ENCODE measurements around the gene GSTT4.
A peak's percentile ranks its signal among the peaks of the same experiment; 100 is the strongest.
"Not testable (repeated sequence)": the region's sequence is repeated elsewhere in the genome, so short reads cannot be mapped to it uniquely, and the experiment has no call there.

Gene GSTT4

DNA sequence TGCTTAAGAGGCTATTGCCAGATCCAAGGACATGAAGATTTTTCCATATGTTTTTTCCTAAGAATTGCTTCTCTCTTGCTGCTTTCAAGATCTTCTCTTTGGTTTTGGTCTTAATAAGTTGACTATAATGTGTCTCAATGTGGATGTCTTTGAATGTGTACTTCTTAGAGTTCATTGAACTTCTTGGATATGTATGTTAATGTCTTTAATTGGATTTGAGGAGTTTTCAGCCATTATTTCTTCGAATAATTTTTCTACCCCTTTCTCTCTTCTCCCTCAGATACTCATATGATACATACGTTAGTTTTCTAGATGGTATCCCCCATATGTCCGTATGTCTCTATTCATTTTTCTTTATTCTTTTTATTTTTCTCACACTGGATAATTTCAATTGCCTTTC, 19.1 kb upstream of the GSTT4 start:
- no peak for DNase-seq (ENCODE audit: low spot score)

DNA sequence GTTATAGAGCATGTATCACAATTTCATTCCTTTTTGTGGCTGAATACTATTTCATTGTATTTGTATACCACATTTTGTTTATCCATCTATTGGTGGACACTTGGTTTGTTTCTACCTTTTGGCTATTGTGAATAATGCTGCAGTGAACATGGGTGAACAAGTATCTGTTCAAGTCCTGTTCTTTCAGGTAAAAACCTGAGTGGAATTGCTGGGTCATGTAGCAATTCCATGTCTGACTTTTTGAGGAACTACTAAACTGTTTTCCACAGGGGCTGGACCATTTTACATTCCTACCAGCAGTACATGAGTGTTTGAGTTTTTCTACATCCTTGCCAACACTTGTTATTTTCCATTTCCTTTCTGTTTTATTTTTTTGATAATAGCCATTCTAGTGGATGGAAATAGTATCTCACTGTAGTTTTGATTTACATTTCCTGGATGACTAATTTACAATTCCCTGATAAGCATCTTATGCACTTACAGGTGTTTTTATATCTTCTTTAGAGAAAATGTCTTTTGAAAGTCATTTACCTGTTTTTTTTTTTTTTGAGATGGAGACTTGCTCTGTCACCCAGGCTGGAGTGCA, 18.0 kb upstream of the GSTT4 start:
- DNase-seq (ENCODE audit: low spot score), result no peak

DNA sequence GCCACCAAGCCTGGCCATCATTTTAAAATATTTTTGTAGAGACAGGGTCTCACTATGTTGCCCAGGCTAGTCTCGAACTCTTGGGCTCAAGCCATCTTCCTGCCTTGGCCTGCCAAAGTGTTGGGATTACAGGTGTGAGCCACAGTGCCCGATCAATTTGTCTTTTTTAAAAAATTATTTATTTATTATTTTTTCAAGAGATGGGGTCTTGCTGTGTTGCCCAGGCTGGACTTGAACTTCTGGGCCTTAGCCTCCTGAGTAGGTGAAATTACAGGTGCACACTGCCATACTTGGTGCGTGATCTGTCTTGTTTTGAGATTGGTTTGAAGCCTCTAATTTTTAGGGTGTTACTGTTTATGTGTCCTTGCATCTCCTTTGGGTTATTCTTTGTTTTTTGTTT, 16.1 kb upstream of the GSTT4 start:
- no peak for DNase-seq (ENCODE audit: low spot score)

DNA sequence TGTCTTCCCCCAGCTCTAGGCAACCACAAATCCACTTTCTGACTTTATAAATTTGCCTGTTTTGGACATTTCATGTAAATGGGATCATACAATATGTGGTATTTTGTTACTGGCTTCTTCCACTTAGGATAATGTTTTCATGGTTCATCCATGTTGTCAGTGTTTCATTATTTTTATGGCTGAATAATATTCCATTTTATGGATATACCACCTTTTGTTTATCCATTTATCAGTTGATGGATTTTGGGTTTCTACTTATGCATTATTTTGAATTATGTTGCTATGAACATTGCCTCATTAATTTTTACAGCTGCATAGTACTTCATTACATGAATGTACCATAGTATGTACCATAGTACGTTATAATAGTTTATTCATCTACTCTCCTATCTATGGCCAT, 10.9 kb upstream of the GSTT4 start:
- no peak for DNase-seq (ENCODE audit: low spot score)

DNA sequence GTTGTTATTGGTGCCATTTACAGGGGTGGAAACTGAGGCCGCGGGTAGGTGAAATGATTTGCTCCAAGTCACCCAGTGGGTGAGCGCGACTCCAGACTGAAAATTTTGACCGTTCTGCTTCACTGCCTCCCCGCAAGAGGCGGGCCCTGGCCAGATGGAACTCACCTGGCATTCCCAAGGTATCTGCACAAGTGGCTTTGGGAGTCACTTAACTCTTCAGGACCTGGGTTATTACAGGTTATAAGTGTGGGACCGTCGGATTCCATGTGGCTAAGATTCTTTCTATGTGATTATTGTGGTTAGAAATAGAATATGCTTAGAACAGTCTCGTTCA, 6.4 kb upstream of the GSTT4 start:
- DNase-seq (ENCODE audit: low spot score), result peak; percentile 20

DNA sequence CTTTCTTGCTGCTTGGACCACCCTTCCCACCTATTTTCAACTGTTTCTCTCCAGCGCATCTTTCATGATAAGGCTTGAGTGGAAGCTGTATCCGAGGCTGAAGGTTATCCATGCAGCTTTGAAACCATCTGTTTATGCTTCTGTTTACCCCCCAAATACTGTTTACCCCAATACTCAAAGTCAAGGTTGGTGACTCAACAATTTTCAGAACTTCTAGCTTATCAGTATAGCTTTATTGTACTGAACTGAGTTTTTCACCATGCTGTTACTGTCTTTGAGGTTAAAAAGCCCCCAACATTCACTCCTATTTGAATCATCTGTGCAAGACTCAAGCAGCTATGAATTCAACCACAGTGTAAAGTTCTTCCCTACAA, 4.8 kb upstream of the GSTT4 start:
- DNase-seq (ENCODE audit: low spot score), result no peak

DNA sequence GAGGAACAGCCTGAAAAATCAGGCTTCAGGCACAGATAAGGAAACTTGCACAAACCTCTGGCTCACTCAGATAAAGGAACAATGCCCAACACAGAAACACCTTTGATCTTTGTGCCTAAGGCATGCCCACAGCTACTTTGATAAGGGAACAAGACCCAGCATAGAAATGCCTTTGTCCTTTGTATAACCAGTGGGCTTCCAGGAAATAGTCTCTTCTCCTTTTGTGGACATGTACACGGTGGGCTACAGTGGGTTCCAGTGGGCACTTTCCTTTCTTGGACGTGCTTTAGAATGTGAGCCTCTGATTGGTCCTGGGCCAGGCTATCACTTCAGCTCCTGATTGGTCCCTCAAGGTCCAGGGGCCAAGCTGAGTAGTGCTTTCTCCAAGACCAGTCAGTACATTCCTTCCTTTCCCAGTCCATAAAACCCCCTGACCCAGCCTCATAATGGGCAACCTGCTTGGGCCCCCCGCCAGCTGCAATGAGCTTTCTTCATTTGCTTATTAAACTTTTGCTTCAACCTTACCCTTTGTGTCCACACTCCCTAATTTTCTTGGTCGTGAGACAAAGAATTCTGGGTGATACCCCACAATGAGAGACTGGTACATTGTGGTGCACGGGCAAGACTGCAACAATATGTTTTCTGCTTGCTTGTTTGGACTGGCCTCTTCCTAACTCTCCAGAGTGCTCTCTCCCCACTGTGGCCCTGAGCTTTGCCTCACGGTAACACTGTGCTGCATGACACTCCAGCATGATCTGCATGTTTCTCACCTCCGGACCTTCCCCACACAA, 4.2 kb upstream of the GSTT4 start:
- no peak for DNase-seq (ENCODE audit: low spot score)

DNA sequence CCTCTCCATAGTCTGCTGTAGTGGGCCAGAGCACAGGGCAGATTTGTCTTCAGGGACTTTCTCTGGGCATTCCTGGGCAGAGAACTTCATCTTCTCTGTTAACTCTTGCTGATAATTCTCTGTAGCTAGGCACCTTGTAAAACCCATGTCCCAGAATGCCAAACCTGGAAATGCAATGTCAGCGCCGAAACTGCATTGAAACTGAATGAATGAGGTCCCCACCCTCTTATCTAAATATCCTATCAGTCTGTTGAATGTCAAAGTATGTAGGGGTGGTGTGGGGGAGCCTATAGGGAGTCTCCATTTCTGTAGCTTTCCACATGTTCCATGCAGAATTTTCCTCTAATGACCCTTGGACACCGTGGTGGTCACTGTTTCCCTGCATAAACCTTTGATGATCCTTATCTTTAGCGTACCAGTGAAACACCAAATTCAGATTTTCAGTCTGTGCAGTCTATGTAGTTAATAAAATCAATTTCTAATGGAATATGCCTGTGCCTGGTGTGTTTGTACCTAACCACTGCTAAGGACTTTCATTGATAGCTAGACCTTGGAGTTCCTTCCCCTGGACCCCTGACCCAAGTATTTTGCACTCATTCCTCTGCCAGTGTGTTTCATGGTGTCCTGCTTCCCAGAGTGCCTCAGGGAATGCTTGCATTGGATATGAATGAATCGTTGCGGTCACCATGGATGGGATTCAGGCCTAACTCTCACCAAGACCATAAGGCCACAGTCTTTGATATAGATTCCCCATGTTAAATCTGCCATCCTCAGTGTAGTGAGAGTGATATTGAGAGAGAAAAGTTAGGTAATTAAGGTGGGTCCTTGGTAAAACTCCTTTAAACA, 3.4 kb upstream of the GSTT4 start:
- DNase-seq (ENCODE audit: low spot score), result no peak

DNA sequence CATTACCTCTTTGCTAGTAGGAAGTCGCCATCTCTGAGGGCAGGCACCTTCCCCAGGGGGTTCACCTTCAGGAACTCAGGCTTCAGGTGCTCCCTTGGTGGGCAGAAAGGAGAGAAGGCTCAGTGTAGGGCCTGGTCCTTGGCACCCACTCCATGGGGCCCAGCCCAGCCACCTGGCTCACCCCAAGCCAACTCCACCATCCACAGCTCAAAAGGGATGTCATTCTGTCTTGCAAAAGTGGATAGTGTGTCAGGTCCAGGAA, 2.7 kb upstream of the GSTT4 start:
- DNase-seq (ENCODE audit: low spot score), result no peak

DNA sequence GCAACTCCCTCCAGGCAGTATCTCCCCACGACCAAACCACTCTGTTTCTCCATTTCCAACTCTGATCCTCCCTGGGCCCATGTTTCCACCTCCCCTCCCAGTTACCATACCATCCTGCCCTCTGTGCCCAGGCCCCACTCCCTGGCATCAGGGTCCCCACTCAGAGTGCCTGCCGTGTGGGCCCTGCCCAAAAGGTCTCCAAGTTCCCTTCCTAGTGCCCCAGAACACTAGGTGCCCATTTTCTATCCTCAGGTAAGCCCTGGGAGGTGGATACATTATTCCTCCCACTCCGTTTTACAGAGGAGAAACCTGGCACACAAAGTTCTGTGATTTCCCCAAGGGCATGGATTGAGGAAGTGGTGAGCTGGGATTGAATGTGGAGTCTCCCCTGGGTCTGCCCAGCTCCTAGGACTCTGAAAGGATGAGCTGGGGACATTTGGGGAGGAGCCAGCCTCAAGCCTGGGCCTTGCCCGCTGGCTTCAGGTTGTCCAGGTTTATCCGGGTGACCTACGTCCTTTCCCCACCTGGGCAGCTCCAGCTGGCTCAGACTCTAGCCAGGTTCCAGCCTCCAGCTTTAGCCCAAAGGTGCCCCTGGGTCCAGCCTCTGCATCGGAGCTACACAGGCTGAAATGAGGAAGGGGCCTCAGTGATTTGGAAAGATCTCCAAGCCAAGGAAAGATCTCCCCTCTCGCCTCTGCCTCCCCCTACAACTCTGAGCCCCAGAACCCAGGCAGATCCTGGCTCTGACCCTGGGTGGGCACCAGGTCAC, 2.2 kb upstream of the GSTT4 start:
- DNase-seq (ENCODE audit: low spot score), result no peak

DNA sequence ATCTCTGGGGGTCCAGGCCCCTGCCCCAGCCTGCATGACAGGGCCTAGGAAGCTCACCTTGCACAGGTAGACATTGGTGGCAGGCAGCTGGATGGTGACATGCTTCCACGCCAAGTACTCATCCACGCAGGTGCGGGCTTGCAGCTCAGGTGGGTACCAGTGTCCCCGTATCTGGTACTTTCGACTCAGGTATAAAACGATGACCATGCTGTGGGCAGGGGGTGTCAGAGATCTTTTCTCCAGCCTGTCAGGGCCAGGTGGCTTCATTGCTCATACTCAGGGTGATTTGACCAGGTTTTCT, 1.6 kb upstream of the GSTT4 start:
- no peak for DNase-seq (ENCODE audit: low spot score)

DNA sequence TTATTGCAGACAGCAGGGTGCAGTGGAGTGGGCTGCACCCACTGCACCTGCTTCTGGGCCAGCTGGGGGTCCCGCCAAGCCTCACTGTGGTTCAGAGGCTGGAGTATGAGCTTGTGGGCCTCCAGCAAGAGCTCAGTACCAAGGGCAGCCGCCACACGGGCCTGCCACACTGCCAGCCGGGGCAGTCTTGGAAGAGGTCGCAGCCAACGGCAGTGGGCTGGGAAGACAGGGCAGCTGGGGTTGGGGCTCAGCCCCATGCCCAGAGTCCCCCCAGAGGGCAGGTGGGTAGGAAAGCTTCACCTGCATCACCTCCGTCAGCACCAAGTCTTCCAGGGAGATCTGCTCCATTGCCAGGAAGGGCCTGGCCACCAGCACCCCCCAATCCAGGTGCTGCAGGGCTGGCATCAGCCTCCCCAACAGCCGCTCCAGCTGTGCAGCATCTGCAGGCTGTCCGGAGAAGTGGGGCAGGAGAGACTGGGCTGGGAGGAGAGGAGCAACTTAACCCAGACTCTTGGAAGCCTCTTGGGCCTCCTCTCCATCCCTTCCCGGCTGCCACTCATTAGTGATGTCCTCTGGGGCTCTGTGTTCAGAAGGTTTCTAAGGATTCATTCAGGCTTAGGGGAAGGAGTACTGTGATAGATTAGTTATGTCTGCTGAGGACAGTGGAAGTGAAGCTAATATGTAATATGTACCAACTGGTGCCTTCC, 1.1 kb upstream of the GSTT4 start:
- no peak for DNase-seq (ENCODE audit: low spot score)

DNA sequence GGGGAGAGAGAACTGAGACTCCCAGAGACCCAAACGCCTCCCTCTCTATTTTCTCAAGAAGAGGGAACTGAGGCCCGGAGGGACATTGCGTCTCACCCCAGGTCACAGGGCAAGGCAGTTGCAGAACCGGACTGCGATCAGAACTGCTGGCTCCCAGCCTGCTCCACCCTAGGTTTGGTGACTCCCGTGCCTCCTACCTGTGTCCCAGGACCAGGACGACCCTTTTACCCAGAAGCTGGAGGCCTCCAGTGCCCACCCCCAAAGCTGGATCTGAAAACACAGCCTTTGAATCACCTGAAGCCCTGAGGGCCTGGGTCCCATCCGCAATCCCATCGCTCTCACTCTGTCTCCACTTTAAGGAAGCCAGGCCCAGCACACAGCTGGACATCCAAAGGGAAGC, 1.4 kb downstream of the GSTT4 start:
- no peak for DNase-seq (ENCODE audit: low spot score)

DNA sequence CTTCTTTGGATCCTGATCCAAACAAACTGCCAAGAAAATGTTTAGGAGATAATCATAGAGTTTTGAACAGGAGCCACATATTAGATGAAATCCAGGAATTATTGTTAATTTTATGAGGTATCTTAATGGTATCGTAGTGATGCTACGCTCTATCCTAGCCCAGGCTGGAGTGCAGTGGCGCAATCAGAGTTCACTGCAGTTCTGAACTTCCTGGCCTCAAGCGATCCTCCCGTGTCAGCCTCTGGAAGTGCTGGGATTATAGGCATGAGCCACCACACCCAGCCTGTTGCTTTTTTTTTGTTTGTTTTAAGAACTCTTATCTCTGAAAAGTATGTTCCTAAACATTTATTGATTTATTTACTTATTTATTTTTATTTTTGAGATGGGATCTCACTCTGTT, 2.4 kb downstream of the GSTT4 start:
- no peak for DNase-seq (ENCODE audit: low spot score)

DNA sequence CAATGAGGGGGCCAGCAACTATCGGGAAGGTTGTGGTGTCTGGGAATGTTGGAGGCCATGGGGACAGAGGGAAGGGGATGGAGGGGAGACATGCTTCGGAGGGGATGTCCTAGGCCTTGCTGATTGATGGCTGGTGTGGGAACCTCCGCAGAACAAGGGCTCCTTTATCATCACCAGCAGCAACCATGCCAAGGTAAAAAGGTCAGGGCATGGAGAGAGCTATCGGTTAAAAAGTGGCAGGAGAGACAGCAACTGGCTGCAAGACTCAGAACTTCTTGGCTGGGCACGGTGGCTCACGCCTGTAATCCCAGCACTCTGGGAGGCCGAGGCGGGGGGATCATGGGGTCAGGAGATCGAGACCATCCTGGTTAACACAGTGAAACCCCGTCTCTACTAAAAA, 3.0 kb downstream of the GSTT4 start:
- DNase-seq (ENCODE audit: low spot score), result no peak

DNA sequence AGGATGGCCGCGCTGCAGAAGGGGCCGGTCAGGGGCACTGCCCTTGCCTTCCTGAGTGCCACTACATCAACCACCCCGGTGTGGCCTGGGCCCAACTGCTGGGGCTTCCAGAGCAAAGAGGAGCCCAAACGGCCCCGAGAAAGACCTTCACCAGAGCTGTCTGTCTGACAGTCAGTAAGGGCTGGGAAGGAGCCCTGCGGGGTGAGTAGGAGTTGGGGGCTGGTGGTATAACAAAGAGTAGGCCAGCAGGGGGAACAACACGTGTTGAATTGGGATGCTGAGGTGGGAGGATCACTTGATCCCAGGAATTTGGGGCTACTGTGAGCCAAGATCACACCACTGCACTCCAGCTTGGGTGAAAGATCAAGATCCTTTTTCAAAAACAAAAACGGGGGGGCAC, 3.9 kb downstream of the GSTT4 start:
- DNase-seq (ENCODE audit: low spot score), result no peak

DNA sequence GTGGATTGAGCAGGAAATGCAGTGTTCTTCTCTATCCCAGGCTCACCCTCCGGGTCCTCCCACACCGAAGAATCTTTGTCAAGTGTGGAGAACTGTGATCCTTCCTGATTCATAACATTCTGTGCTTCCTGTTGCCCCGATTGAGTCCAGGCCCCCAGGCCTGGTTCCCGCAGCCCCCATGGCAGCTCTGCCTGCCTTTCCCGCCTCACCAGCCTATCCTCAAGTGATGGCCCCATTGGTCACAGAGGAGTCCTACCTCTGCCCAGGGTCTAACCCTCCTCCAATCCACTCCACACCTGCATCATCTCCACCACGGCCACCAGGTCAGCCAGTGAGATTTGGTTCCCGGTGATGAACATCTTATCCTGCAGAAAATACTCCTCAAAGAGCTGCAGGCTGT, 5.5 kb downstream of the GSTT4 start:
- not testable (repeated sequence) for DNase-seq (ENCODE audit: low spot score)

DNA sequence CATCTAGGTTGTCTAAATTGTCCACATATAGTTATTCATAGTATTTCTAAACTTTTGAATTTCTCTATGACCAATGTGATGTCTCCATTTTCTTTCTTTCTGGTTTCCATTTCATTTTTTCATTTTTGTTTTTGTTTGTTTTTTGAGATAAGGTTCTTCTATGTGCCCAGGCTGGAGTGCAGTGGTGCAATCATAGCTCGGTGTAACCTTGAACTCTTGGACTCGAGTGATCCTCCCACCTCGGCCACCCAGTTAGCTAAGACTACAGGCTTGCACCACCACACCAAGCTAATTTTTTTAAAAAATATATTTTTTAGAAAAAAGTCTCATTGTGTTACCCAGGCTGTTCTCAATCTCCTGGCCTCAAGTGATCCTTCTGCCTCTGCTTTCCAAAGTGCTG, 8.2 kb downstream of the GSTT4 start:
- no peak for DNase-seq (ENCODE audit: low spot score)

DNA sequence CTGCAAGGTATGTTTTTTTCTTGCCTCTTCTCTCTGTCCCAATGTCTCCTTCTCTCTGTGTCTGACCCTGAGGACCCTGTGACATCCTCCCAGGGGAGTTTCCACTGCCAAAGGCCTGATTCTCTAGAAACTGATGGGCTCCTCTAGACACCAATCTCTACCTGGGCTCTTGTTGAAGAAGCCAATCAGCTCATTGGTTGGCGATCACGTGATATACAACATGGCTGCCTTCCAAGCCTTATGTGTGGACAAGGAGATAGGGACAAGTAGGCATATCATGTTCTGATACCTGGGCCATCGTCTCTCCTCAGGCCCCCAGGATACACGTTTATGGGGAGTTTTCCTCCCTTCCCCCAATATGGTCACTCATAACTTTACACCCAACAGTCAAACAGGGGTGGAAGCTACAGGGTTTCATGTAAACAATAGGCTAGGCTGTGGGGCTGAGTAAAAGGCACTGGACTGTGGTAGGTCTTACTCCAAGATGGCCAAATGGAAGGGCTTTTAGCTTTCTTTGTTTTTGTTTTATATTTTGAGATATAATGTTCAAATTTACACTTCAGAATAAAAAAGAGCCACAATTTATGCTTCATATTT, 11.6 kb downstream of the GSTT4 start:
- not testable (repeated sequence) for DNase-seq (ENCODE audit: low spot score)

DNA sequence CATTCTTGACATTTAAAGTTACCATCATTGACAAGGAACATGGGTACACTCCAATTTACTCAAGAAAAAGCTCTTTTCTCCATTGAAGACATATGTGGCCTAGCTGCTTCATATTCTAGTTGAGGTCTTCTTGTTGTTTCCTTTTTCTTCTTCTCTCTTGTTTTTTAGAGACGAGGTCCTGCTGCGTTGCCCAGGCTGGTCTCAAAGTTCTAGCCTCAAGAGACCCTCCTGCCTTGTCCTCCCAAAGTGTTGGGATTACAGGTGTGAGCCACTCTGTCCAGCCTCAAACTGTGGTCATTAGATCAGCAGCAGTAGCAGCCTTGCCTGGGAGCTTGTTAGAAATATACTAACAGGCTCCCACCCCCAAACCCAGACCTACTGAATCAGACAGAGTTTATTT, 12.2 kb downstream of the GSTT4 start:
- not testable (repeated sequence) for DNase-seq (ENCODE audit: low spot score)

DNA sequence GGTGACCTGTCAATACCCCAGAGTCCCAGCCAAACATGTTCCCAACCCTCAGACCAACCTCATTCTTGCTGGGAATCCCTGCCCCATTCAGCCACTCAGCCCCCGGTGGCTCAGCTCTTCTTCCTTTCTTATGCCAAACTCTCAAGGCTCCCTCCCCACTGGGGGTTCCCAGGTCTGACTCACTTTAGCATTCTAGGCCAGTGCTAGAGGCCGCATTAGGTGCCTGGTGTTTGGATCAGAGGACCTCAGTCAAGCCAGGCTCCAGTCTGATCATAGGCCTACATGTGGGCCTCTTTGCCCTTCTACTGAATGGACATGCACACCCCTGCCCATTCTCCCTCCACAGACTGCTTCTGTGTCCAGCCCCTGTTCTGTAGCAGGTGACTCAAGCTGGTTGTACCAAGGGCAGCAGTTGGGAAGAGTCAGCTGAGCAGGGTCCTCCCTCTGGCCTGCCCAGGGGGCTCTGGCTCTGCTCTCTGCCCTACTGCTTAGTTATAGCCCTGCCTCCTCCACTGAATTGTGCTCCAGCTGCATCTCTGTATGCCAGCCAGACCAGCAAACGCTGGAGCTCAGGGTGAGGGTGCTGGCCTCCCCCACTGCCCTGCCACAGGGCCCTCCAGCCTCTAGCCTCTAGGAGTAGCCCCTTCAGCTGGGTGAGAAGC, 15.5 kb downstream of the GSTT4 start:
- DNase-seq (ENCODE audit: low spot score), result not testable (repeated sequence)

All from SW480 (cell line).